Transverse colon (tissue), 4 donors: Measurements from ENCODE around the gene SPG7.
"Not testable (repeated sequence)": the region's sequence is repeated elsewhere in the genome, so short reads cannot be mapped to it uniquely, and the experiment has no call there.

ENCODE experiments used
- CTCF ChIP-seq, 5 experiments: fragments of 200-600 bp in 3 of 5; fragments of 450-650 bp in 2 of 5; sonication (generic) in 3 of 5; IDR thresholded peaks; 1 replicate in 2 of 5; 2 replicates in 3 of 5; pipeline ENCODE4 v1.5.1; 2016 to 2017; ENCODE audit warnings: antibody characterized with exemption in 5 of 5, inconsistent platforms in 3 of 5, mild to moderate bottlenecking in 2 of 5, moderate library complexity in 1 of 5
- EP300 ChIP-seq: sonication (generic); formaldehyde crosslinking; IDR thresholded peaks from one replicate; pipeline ENCODE4 v1.6.1; 2017; ENCODE audit warnings: antibody characterized with exemption, low read depth
- POLR2A ChIP-seq: fragments of 450-650 bp; IDR thresholded peaks from one replicate; pipeline ENCODE4 v1.6.1; 2016; ENCODE audit warnings: antibody characterized with exemption, mild to moderate bottlenecking, moderate library complexity
- POLR2AphosphoS5 ChIP-seq, 3 donors: sonication (generic); formaldehyde crosslinking; IDR thresholded peaks; one replicate each; pipeline ENCODE4 v1.6.1; 2016; ENCODE audit warnings: antibody characterized with exemption in 3 of 3

- TF ChIP-seq CTCF (IDR thresholded peaks at IDR 0.05); POLR2AphosphoS5 (IDR thresholded peaks at IDR 0.05); POLR2A; EP300: not testable (repeated sequence)
These were observed 46.3 kb upstream of the SPG7 start for GRCh38 chr16:89461890-89462289.
